GM23338 (cell line): ENCODE results near the gene GAS6.
"Not testable (repeated sequence)": the region's sequence is repeated elsewhere in the genome, so short reads cannot be mapped to it uniquely, and the experiment has no call there.

Experiments used
- CREB1 ChIP-seq: fragments of 250-450 bp; sonication (Bioruptor Pico); IDR thresholded peaks from 2 replicates; pipeline ENCODE4 v1.5.0; 2020; ENCODE audit warnings: low read depth, mild to moderate bottlenecking, moderate library complexity
- EZH2 ChIP-seq: fragments of 200-600 bp; sonication (generic); IDR thresholded peaks from one replicate; pipeline ENCODE4 v1.8.0; 2017; ENCODE audit warnings: antibody characterized with exemption, mild to moderate bottlenecking, low read depth; ENCODE audit not compliant: unreplicated experiment
- EZH2phosphoT487 ChIP-seq: fragments of 200-600 bp; sonication (generic); IDR thresholded peaks from one replicate; pipeline ENCODE4 v1.8.1; 2018; ENCODE audit warnings: antibody characterized with exemption; ENCODE audit not compliant: unreplicated experiment
- JUNB ChIP-seq: IDR thresholded peaks from one replicate; pipeline ENCODE4 v1.6.1; 2016; ENCODE audit warnings: antibody characterized with exemption; ENCODE audit not compliant: unreplicated experiment
- POLR2AphosphoS5 ChIP-seq: IDR thresholded peaks from 2 replicates; pipeline ENCODE4 v1.6.1; 2016; ENCODE audit warnings: antibody characterized with exemption, low read depth
- ZNF114 ChIP-seq: fragments of 250-450 bp; sonication (Bioruptor Pico); IDR thresholded peaks from 2 replicates; pipeline ENCODE4 v1.5.0; 2020; ENCODE audit warnings: mild to moderate bottlenecking, moderate library complexity
- TF ChIP-seq, protein P1 (sequence below), 2 experiments: fragments of 200-600 bp in 1 of 2; sonication (generic) in 1 of 2; conservative IDR thresholded peaks; 2 replicates each; pipeline versions ENCODE4 v1.5.1 to v1.6.1; 2016 to 2017; ENCODE audit warnings: antibody characterized with exemption in 2 of 2, low read depth in 2 of 2, mild to moderate bottlenecking in 2 of 2, moderate library complexity in 1 of 2
- TF ChIP-seq, protein P2 (sequence below): IDR thresholded peaks from 2 replicates; pipeline ENCODE4 v1.6.1; 2016; ENCODE audit warnings: antibody characterized with exemption
- TF ChIP-seq, protein P3 (sequence below): IDR thresholded peaks from one replicate; pipeline ENCODE4 v1.6.1; 2018; ENCODE audit warnings: antibody characterized with exemption; ENCODE audit not compliant: unreplicated experiment

DNA sequence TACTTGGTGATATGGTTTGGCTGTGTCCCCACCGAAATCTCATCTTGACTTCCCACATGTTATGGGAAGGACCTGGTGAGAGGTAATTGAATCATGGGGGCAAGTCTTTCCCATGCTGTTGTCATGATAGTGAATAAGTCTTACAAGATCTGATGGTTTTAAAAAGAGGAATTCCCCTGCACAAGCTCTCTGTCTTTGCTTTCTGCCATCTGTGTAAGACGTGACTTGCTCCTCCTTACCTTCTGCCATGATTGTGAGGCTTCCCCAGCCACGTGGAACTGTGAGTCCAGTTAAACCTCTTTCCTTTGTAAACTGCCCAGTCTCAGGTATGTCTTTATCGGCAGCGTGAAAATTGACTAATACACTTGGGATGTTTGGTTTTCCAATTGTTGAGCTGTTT, 4.0 kb upstream of the GAS6 start:
- not testable (repeated sequence) for TF ChIP-seq EZH2; EZH2phosphoT487; JUNB; ZNF114 (CRISPR knock-in tag); POLR2AphosphoS5; CREB1
- TF ChIP-seq, protein P1, sequence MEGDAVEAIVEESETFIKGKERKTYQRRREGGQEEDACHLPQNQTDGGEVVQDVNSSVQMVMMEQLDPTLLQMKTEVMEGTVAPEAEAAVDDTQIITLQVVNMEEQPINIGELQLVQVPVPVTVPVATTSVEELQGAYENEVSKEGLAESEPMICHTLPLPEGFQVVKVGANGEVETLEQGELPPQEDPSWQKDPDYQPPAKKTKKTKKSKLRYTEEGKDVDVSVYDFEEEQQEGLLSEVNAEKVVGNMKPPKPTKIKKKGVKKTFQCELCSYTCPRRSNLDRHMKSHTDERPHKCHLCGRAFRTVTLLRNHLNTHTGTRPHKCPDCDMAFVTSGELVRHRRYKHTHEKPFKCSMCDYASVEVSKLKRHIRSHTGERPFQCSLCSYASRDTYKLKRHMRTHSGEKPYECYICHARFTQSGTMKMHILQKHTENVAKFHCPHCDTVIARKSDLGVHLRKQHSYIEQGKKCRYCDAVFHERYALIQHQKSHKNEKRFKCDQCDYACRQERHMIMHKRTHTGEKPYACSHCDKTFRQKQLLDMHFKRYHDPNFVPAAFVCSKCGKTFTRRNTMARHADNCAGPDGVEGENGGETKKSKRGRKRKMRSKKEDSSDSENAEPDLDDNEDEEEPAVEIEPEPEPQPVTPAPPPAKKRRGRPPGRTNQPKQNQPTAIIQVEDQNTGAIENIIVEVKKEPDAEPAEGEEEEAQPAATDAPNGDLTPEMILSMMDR (conservative IDR thresholded peaks at IDR 0.05; ENCODE audit: low read depth in 2 of 2) = not testable (repeated sequence)
- TF ChIP-seq, protein P2, sequence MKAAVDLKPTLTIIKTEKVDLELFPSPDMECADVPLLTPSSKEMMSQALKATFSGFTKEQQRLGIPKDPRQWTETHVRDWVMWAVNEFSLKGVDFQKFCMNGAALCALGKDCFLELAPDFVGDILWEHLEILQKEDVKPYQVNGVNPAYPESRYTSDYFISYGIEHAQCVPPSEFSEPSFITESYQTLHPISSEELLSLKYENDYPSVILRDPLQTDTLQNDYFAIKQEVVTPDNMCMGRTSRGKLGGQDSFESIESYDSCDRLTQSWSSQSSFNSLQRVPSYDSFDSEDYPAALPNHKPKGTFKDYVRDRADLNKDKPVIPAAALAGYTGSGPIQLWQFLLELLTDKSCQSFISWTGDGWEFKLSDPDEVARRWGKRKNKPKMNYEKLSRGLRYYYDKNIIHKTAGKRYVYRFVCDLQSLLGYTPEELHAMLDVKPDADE = not testable (repeated sequence)
- TF ChIP-seq, protein P3, sequence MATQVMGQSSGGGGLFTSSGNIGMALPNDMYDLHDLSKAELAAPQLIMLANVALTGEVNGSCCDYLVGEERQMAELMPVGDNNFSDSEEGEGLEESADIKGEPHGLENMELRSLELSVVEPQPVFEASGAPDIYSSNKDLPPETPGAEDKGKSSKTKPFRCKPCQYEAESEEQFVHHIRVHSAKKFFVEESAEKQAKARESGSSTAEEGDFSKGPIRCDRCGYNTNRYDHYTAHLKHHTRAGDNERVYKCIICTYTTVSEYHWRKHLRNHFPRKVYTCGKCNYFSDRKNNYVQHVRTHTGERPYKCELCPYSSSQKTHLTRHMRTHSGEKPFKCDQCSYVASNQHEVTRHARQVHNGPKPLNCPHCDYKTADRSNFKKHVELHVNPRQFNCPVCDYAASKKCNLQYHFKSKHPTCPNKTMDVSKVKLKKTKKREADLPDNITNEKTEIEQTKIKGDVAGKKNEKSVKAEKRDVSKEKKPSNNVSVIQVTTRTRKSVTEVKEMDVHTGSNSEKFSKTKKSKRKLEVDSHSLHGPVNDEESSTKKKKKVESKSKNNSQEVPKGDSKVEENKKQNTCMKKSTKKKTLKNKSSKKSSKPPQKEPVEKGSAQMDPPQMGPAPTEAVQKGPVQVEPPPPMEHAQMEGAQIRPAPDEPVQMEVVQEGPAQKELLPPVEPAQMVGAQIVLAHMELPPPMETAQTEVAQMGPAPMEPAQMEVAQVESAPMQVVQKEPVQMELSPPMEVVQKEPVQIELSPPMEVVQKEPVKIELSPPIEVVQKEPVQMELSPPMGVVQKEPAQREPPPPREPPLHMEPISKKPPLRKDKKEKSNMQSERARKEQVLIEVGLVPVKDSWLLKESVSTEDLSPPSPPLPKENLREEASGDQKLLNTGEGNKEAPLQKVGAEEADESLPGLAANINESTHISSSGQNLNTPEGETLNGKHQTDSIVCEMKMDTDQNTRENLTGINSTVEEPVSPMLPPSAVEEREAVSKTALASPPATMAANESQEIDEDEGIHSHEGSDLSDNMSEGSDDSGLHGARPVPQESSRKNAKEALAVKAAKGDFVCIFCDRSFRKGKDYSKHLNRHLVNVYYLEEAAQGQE = not testable (repeated sequence)
